Measurements from ENCODE around the gene HM13. TPM values are rescaled to one million over a fixed set of nuclear protein-coding genes. Genes with fewer than 3 reads are reported as not detected.
A peak's percentile ranks its signal among the peaks of the same experiment; 100 is the strongest.

HM13 gene
- total and polyA plus RNA-seq, 2 of the 13 experiments (the other 11 are each of a cell fraction or from before 2014, with no cell fraction given): 118 to 243 TPM

GRCh38 chr20:31595654-31596411, 81.6 kb downstream of the HM13 start (continued):
- TF ChIP-seq, protein P1, sequence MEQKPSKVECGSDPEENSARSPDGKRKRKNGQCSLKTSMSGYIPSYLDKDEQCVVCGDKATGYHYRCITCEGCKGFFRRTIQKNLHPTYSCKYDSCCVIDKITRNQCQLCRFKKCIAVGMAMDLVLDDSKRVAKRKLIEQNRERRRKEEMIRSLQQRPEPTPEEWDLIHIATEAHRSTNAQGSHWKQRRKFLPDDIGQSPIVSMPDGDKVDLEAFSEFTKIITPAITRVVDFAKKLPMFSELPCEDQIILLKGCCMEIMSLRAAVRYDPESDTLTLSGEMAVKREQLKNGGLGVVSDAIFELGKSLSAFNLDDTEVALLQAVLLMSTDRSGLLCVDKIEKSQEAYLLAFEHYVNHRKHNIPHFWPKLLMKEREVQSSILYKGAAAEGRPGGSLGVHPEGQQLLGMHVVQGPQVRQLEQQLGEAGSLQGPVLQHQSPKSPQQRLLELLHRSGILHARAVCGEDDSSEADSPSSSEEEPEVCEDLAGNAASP (CRISPR knock-in tag; IDR thresholded peaks at IDR 0.05; ENCODE audit: borderline replicate concordance): peak; percentile 63; the same call in 1 of the 2 replicates
- TF ChIP-seq CCDC6 (CRISPR knock-in tag; IDR thresholded peaks at IDR 0.05) (no peak), RBAK (CRISPR knock-in tag; IDR thresholded peaks at IDR 0.05) (no peak), SMARCC2 (IDR thresholded peaks at IDR 0.05) (no peak), MIXL1 (CRISPR knock-in tag; IDR thresholded peaks at IDR 0.05) (0 out of 2 replicates have a peak, but pooled peaks have one; percentile 47), MIER3 (CRISPR knock-in tag; IDR thresholded peaks at IDR 0.05; ENCODE audit: borderline replicate concordance) (no peak; the same call in 1 of the 2 replicates), ZMAT3 (CRISPR knock-in tag; conservative IDR thresholded peaks at IDR 0.05) (no peak), ARID3A (IDR thresholded peaks at IDR 0.05; ENCODE audit: low read depth, low read length) (peak; percentile 26; the same call in 1 of the 2 replicates), POLR2AphosphoS5 (IDR thresholded peaks at IDR 0.05; ENCODE audit: low read depth, low read length) (peak; percentile 67), ZNF225 (CRISPR knock-in tag; IDR thresholded peaks at IDR 0.05) (peak; percentile 77; the same call in 1 of the 2 replicates), ZNF331 (CRISPR knock-in tag; IDR thresholded peaks at IDR 0.05) (peak; percentile 89), ATRX (CRISPR knock-in tag; IDR thresholded peaks at IDR 0.05; ENCODE audit: borderline replicate concordance) (no peak), ZFY (CRISPR knock-in tag; IDR thresholded peaks at IDR 0.05) (peak; percentile 73; the same call in 1 of the 2 replicates), ZNF546 (CRISPR knock-in tag; conservative IDR thresholded peaks at IDR 0.05) (no peak), ZNF703 (CRISPR knock-in tag; IDR thresholded peaks at IDR 0.05; ENCODE audit: borderline replicate concordance) (no peak), AGO2 (optimal IDR thresholded peaks at IDR 0.05; ENCODE audit: low read depth, low read length) (peak; percentile 87), MED8 (CRISPR knock-in tag; IDR thresholded peaks at IDR 0.05; ENCODE audit: insufficient replicate concordance) (peak; percentile 80)
- TF ChIP-seq, protein P2, sequence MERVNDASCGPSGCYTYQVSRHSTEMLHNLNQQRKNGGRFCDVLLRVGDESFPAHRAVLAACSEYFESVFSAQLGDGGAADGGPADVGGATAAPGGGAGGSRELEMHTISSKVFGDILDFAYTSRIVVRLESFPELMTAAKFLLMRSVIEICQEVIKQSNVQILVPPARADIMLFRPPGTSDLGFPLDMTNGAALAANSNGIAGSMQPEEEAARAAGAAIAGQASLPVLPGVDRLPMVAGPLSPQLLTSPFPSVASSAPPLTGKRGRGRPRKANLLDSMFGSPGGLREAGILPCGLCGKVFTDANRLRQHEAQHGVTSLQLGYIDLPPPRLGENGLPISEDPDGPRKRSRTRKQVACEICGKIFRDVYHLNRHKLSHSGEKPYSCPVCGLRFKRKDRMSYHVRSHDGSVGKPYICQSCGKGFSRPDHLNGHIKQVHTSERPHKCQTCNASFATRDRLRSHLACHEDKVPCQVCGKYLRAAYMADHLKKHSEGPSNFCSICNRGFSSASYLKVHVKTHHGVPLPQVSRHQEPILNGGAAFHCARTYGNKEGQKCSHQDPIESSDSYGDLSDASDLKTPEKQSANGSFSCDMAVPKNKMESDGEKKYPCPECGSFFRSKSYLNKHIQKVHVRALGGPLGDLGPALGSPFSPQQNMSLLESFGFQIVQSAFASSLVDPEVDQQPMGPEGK (CRISPR knock-in tag; IDR thresholded peaks at IDR 0.05): peak; percentile 98
- TF ChIP-seq, protein P3, sequence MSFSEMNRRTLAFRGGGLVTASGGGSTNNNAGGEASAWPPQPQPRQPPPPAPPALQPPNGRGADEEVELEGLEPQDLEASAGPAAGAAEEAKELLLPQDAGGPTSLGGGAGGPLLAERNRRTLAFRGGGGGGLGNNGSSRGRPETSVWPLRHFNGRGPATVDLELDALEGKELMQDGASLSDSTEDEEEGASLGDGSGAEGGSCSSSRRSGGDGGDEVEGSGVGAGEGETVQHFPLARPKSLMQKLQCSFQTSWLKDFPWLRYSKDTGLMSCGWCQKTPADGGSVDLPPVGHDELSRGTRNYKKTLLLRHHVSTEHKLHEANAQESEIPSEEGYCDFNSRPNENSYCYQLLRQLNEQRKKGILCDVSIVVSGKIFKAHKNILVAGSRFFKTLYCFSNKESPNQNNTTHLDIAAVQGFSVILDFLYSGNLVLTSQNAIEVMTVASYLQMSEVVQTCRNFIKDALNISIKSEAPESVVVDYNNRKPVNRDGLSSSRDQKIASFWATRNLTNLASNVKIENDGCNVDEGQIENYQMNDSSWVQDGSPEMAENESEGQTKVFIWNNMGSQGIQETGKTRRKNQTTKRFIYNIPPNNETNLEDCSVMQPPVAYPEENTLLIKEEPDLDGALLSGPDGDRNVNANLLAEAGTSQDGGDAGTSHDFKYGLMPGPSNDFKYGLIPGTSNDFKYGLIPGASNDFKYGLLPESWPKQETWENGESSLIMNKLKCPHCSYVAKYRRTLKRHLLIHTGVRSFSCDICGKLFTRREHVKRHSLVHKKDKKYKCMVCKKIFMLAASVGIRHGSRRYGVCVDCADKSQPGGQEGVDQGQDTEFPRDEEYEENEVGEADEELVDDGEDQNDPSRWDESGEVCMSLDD (CRISPR knock-in tag; IDR thresholded peaks at IDR 0.05; ENCODE audit: borderline replicate concordance): peak; percentile 74; the same call in 1 of the 2 replicates
- TF ChIP-seq, protein P4, sequence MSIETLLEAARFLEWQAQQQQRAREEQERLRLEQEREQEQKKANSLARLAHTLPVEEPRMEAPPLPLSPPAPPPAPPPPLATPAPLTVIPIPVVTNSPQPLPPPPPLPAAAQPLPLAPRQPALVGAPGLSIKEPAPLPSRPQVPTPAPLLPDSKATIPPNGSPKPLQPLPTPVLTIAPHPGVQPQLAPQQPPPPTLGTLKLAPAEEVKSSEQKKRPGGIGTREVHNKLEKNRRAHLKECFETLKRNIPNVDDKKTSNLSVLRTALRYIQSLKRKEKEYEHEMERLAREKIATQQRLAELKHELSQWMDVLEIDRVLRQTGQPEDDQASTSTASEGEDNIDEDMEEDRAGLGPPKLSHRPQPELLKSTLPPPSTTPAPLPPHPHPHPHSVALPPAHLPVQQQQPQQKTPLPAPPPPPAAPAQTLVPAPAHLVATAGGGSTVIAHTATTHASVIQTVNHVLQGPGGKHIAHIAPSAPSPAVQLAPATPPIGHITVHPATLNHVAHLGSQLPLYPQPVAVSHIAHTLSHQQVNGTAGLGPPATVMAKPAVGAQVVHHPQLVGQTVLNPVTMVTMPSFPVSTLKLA (IDR thresholded peaks at IDR 0.05): 0 out of 2 replicates have a peak, but pooled peaks have one; percentile 10

Data from HepG2 (cell line).